Pons (tissue), 1 donor: ENCODE results near the gene KIRREL1.

Source experiments
- DNase-seq: peaks from one replicate; pipeline ENCODE4 v3.0.0-alpha.2; 2016; ENCODE audit warnings: low spot score

Gene KIRREL1

GRCh38 chr1:158075078-158075477, 81.6 kb downstream of the KIRREL1 start:
- DNase-seq = no peak

GRCh38 chr1:158076441-158076840, 83.0 kb downstream of the KIRREL1 start:
- no peak for DNase-seq

DNA sequence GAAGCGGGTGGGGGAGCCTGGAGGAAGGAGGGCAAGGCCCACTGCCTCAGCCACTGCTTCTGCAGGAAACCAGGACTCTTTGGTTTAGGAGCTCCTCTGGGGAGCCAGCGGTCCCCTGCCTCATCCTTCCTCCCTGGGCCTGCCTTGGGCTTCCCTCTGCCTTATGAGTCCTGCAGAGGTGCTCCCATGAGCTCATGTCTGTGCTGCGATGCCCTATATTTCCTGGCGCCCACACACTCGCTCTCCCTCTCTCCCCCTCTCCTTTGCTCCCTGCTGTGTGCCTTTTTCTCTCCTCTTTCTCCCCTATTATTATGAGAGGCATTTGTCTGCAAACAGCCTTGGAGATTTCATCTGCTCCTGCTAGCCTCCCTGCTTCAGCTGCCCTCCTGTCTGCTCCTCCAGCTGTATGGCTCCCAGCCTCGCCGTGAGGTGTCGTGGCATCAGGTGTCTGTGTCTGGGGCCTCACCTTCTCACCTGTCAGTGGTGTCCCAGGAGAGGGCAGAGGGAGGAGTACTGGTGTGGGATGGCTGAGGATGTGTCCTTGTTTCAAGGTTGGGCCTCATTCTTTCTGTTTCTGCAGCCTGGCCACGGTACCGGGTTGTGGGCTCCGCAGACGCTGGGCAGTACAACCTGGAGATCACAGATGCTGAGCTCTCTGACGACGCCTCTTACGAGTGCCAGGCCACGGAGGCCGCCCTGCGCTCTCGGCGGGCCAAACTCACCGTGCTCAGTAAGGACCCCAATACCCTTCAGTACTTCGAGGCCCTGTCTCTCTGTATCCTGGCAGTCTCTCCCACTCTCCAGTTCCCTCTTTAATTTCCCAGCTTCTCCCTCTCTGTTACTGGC, 84.2 kb downstream of the KIRREL1 start:
- no peak for DNase-seq

DNA sequence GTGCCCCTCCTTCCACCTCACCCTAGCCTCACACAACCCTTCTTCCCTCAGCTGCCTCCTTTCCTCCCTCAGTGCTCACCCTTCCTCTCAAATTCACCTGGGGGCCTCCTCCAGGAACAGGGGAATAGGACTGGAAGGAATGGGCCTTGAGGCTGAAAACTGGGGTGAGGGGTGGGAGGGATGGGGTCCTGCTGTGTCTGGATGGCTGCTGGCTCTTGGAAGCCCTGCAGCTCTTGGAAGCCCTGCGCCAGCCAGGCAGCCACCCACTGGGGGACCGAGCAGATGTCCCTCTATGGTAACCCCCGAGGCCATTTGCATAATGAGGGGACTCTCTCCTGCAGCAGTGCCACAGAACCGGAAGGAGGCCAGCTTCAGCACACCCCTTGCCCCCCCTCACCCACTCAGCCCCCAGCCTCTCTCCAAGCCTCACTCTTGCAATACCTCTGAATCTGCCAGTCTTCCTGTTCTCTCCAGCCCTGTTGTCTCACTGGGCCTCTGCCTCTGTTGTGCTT, 85.2 kb downstream of the KIRREL1 start:
- no peak for DNase-seq

DNA sequence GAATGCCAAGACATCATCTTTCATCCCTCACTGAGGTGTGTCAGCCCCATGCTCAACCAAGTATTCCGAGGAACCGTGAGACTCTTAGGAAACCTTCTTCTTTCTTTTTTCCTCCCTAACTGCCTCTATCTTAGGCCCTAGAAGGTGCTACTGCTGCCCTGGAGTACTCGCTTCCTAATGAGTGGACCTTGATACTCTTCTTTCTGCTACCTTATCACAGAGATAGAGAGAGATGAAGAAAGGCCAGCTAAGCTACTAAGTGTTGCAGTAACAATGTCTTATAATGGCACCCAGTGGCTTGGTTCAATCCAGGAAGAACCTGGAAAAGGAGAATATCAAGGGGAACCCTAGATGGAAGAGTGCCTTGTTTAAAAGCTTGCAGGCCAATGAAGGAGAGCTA, 86.6 kb downstream of the KIRREL1 start:
- DNase-seq = no peak

GRCh38 chr1:158084336-158084735, 90.9 kb downstream of the KIRREL1 start:
- DNase-seq = no peak

DNA sequence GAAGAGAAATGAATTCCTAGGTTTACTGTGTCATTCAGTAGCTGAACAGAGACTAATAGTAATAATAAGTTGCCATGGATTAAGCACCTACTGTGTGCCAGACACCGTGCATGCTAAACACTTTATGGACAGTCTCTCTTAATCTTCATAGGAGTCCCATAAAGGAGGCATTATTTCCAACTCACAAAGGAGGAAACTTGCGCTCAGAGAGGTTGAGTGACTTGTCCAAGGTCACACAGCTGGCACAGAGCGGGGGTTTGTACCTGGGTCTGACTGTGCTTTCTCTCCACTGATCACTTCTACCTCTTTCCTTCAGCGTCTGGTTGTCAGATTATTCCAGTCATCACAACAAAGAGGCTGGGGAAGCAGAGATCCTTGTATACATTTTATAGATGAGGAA, 91.3 kb downstream of the KIRREL1 start:
- DNase-seq = no peak

DNA sequence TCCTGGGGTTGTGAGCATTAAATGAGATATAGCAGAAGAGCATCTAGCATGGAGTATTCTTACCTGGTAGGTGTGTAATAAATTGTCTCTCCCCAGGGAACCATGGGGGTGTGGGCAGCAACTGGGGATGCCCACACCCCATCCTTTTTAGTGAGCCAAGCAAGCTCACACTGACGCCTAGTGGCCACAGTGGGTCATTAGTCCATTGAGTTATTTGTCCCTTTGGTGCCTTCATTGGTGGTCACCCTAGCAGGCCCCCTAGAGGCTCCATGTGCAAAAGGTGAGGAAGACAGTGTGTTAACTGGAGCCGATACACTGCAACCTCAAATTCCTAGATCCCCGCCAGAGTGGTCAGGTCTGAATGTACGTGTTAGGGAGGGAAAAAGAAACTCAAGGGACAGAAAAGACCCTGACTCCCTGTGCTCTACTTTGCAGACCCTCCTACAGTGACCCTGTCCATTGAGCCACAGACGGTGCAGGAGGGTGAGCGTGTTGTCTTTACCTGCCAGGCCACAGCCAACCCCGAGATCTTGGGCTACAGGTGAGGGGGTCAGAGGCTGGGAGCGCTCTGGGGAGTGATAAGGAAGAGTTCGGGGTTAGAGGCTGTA, 94.0 kb downstream of the KIRREL1 start:
- peak; percentile 50 for DNase-seq

DNA sequence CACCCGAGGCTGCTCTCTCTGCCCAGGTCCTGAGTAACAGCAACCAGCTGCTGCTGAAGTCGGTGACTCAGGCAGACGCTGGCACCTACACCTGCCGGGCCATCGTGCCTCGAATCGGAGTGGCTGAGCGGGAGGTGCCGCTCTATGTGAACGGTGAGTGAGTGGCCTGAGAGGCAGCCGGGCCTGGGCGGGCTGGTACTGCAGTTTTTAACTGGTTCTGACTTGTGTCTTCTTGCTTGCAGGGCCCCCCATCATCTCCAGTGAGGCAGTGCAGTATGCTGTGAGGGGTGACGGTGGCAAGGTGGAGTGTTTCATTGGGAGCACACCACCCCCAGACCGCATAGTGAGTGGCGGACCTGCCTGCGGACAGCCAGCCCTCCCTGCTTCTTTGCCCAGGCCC, 96.0 kb downstream of the KIRREL1 start:
- DNase-seq = no peak

DNA sequence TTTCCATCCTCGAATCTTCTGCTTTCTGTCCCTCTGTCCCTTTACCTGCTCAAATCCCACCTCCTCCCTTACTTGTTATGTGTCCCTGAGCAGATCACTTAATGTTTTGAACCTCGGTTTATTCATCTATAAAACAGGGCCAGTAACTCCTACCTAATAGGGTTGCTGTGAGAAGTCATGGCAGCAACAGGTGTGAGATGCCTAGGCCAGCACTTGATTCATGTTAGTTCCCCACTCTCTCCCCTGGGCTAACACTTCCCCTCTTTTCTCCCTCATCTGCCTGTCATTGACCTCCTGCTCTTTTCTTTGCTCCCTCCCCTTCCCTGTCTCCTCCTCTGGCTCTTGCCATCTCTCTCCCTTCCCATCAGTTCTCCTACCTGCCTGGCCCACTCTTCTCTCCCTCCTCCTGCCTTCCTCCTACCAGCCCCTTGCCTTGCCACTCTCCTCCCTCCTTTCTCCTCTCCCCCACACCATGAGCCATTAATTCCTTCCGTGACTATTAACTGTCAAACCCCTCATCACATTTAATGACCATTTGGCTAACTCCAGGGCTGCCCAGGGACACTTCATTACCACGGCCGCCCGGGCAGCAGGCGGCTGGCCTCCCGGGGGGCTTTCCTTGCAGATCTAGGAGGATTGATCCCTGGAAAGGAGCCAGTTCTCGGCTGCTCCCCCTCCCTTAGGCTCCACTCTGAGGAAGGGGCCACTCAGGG, 96.6 kb downstream of the KIRREL1 start:
- DNase-seq = no peak

DNA sequence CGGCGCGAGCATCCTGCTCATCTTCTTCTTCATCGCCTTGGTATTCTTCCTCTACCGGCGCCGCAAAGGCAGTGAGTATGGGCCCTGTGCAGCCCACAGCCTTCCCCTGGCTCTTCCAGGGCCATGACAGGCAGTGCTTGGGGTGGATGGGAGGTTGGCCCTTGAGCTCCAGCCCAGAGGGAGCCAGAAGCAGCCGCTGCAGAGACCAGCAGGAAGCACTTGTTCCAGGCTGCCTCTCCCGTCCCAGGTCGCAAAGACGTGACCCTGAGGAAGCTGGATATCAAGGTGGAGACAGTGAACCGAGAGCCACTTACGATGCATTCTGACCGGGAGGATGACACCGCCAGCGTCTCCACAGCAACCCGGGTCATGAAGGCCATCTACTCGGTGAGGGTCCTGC, 99.9 kb downstream of the KIRREL1 start:
- DNase-seq = no peak

- DNase-seq = no peak
Measured at GRCh38 chr1:158094571-158094970, 101.1 kb downstream of the KIRREL1 start.

DNA sequence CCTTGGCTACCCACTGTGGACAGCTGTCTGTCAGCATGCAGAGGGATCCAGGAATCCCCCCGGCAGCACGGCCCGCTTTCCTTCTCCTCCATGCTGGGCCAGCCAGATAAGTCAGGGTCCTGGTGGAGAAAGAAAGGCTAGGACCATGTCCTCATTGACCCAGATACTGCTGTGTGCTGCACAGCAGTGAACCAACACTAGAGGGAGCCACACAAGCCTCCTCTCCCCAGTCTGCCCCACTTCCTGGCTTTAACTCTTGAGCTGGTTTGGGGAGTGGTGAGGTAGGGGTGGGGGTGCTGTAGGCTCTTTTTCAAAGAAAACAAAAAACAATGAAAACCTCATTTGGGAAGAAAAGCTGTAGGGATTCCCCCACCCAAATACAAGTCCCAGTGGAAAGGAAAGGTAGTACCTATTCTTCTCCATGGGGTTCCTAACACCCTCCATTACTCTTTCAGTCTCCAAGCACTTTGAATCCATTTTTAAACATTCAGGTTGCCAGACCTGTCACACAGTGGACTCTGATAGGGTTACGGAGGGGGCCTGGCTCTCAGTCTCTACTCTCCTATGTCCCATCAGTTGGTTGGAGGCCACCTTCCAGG, 102.4 kb downstream of the KIRREL1 start:
- no peak for DNase-seq

GRCh38 chr1:158098256-158098655, 104.8 kb downstream of the KIRREL1 start:
- no peak for DNase-seq

GRCh38 chr1:158099185-158099584, 105.7 kb downstream of the KIRREL1 start:
- no peak for DNase-seq

DNA sequence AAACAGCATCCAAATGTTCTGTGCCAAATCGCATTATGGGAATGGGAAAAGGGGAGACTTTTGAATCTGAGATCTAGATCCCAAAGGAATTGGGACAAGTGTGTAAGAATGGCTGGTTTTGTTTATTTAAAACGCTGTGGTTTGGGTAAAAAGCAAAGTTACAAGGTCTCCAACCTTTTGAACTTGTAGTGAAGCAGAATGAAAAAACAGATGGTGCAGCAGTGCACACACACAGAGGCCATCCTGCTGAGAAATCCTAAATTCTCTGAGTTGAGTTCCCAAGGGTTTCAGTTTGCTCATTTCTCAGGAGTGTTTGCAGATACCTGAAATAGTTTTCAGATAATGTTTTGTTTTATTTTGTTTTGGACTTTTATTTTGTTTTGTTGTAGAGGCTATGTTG, 107.1 kb downstream of the KIRREL1 start:
- DNase-seq = no peak

DNA sequence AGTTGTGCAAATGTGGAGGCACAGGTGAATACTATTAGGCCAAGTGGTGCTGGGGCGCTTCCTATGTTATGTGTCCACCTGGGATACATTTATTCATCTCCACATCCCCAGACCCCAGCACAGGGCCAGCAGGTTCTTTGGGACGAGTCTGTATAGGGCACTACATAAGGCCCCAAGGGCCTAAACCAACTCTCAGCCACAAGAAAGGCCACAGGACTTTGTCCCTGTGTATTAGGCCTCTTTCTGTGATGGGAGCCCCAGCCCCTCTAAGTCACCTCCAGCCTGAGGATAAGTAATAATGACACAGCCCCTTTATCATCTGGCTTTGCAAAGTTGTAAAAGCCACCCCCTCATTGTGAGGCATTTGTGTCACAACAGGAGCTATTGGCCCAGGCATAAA, 108.0 kb downstream of the KIRREL1 start:
- DNase-seq = no peak

DNA sequence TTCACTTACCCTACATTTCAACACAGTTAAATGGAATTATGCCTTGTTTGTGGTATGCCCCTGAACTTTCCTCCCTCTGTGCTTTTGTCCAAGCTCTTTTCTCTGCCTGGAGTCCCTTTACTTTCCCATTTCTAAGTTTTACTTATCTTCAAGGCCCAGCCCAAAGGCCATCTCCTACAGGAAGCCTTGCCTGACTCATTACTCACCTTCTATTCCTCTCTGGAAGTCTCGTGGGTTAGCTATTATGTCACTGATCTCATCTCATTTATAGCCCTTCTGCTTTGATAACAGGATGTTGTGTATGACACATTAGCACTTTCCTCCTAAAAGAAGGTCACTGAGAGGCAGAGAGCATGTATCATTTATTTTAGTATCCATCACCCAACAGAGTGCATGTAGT, 108.5 kb downstream of the KIRREL1 start:
- no peak for DNase-seq

DNA sequence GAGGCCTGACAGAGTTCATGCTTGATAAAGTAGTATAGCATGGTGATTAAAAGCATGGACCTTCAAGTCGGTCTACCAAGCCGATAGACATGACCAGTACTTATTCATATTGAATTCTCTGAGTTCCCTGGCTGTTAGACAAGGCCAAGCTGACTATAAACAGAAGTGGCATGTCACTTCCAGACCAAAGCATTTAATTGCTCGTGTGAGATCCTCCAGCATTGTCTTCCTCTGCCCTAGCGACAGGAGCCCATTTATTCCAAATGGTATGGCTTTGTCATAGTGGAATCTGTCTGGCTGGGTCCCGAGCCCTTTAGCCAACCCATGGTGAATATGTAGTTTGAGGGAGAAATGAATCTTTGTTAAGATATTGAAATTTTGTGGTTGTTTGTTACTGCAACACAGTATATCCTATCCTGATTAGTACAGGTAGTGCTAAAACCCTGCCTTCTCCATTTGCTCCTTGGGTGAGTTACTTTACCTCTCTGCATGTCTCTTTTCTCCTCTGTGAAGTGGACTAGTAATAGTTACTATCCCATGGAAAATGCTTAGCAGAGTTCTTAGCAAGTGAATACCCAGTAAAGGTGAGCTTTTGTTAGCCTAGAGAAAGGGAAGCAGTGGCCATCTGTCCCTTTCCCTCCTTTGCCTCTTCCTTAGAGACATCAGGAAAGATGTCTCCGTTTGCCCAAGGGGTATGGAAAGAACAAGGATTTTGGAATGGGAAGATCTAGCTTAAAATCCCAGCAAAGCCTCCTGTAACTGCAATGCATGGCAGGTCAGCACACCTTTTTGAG, 109.6 kb downstream of the KIRREL1 start:
- DNase-seq = no peak

DNA sequence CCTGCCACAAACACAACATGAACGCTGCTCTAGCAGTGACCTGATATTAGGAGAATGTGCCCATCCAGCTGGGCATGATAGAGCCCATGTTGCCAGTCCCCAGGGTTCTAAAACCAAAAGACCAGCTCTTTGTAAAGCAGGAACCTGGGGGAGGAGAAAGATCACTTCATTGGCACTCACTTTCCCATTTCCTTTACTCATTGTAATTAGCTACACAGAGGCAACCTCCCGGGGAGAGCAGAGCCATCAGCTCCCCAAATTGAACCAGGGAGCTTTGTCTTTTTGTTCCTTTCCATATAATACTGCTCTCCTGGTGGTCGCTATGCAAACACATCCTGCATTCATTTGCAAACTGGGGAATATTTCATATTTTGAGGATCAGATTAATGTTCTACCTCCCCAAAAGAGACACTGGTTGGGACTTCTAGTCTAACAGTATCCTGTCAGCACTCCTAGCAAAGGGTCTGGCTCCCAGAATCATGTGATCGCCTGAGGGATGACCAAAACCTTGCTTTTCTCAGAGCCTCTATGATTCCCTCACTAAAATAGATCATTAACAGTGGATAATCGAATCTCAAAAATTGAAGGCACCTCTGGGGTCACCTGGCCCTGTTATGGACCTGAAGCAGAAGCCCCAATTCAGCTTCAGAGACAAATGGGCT, 110.5 kb downstream of the KIRREL1 start:
- no peak for DNase-seq

- DNase-seq = no peak
Measured at GRCh38 chr1:158104891-158105290, 111.4 kb downstream of the KIRREL1 start.
